Amniotic epithelial cell (primary cell): ENCODE data around the gene SLC22A2.

ENCODE experiments used
- DNase-seq: peaks from one replicate; pipeline ENCODE4 v3.0.0-alpha.2; 2010; ENCODE audit warnings: low read depth

Gene SLC22A2

GRCh38 chr6:160207618-160208017 lies 51.0 kb downstream of the SLC22A2 start:
- DNase-seq: no peak

GRCh38 chr6:160204710-160205109 lies 53.9 kb downstream of the SLC22A2 start:
- DNase-seq: no peak

GRCh38 chr6:160203953-160204352 lies 54.7 kb downstream of the SLC22A2 start:
- no peak for DNase-seq

- DNase-seq: no peak
Measured at GRCh38 chr6:160203522-160203921, 55.1 kb downstream of the SLC22A2 start.

GRCh38 chr6:160203076-160203475 lies 55.5 kb downstream of the SLC22A2 start:
- no peak for DNase-seq

GRCh38 chr6:160202411-160202810 lies 56.2 kb downstream of the SLC22A2 start:
- DNase-seq: peak; percentile 9

- no peak for DNase-seq
Measured at GRCh38 chr6:160201061-160201460, 57.6 kb downstream of the SLC22A2 start.

GRCh38 chr6:160198606-160199211 lies 59.9 kb downstream of the SLC22A2 start:
- peak; percentile 57 for DNase-seq

GRCh38 chr6:160197662-160198061 lies 61.0 kb downstream of the SLC22A2 start:
- DNase-seq: no peak

- DNase-seq: no peak
Measured at GRCh38 chr6:160194808-160195207, 63.8 kb downstream of the SLC22A2 start.

- DNase-seq: no peak
Measured at GRCh38 chr6:160192840-160193239, 65.8 kb downstream of the SLC22A2 start.

- DNase-seq: no peak
Measured at GRCh38 chr6:160190973-160191372, 67.6 kb downstream of the SLC22A2 start.

GRCh38 chr6:160190081-160190480 lies 68.5 kb downstream of the SLC22A2 start:
- no peak for DNase-seq

GRCh38 chr6:160188773-160189172 lies 69.8 kb downstream of the SLC22A2 start:
- peak; percentile 39 for DNase-seq

GRCh38 chr6:160180706-160181105 lies 77.9 kb downstream of the SLC22A2 start:
- DNase-seq: peak; percentile 38

- peak; percentile 57 for DNase-seq
Measured at GRCh38 chr6:160178271-160178670, 80.3 kb downstream of the SLC22A2 start.

GRCh38 chr6:160177220-160177619 lies 81.4 kb downstream of the SLC22A2 start:
- no peak for DNase-seq

- DNase-seq: no peak
Measured at GRCh38 chr6:160174681-160175080, 83.9 kb downstream of the SLC22A2 start.

GRCh38 chr6:160173806-160174527 lies 84.7 kb downstream of the SLC22A2 start:
- DNase-seq: no peak

- no peak for DNase-seq
Measured at GRCh38 chr6:160172704-160173103, 85.9 kb downstream of the SLC22A2 start.

GRCh38 chr6:160170018-160170680 lies 88.5 kb downstream of the SLC22A2 start:
- peak; percentile 21 for DNase-seq

GRCh38 chr6:160167604-160168399 lies 90.8 kb downstream of the SLC22A2 start:
- peak; percentile 12 for DNase-seq
